PC-9 (cell line): ENCODE data around the gene LDLRAD3. TPM values are rescaled to one million over a fixed set of nuclear protein-coding genes. Genes with fewer than 3 reads are reported as not detected.

Source experiments
- BruUV-seq: library from RNA; stranded (reverse); fragments of 400-500 nt; replicated peaks from 2 replicates; lab custom pipeline; 2021; lab: Mats Ljungman, UMichigan
- CTCF ChIA-PET: fragments of 300-600 bp; sonication (Branson Sonifier 250); formaldehyde crosslinking; loops from one replicate; lab custom pipeline; 2022; ENCODE audit warnings: antibody characterized with exemption; lab: Charles Lee
- POLR2A ChIA-PET: fragments of 300-600 bp; sonication (Branson Sonifier 250); formaldehyde crosslinking; loops from one replicate; lab custom pipeline; 2022; ENCODE audit warnings: antibody characterized with exemption; ENCODE audit not compliant: unreplicated experiment; lab: Charles Lee
- DNase-seq, 2 experiments: peaks; one replicate each; pipeline versions ENCODE4 v3.0.0 to v3.0.0-alpha.2; 2015 to 2022; ENCODE audit warnings: mixed read lengths in 1 of 2
- H2AFZ ChIP-seq: fragments of 200-600 bp; sonication (generic); 2 replicates; pipeline ENCODE4 v1.8.1; 2017; ENCODE audit warnings: antibody characterized with exemption
- H3F3A ChIP-seq: fragments of 200-600 bp; sonication (generic); 2 replicates; pipeline ENCODE4 v1.8.1; 2017; ENCODE audit warnings: antibody characterized with exemption, mild to moderate bottlenecking, low read depth; ENCODE audit not compliant: insufficient read depth
- H3K27ac ChIP-seq: fragments of 200-600 bp; sonication (generic); 2 replicates; pipeline ENCODE4 v1.6.1; 2016; ENCODE audit warnings: mixed run types
- H3K27me3 ChIP-seq: fragments of 200-600 bp; sonication (generic); 2 replicates; pipeline ENCODE4 v1.6.1; 2016; ENCODE audit warnings: low read depth, mixed run types; ENCODE audit not compliant: insufficient read depth
- H3K36me3 ChIP-seq: fragments of 200-600 bp; sonication (generic); 2 replicates; pipeline ENCODE4 v1.6.1; 2016; ENCODE audit warnings: low read depth, mixed run types
- H3K4me1 ChIP-seq: fragments of 200-600 bp; sonication (generic); replicated peaks from 2 replicates; pipeline ENCODE4 v1.6.1; 2016; ENCODE audit warnings: mixed run types; ENCODE audit not compliant: insufficient read depth
- H3K4me2 ChIP-seq: fragments of 200-600 bp; sonication (generic); 2 replicates; pipeline ENCODE4 v1.6.1; 2017; ENCODE audit warnings: mixed run types
- H3K4me3 ChIP-seq: fragments of 200-600 bp; sonication (generic); 2 replicates; pipeline ENCODE4 v1.6.1; 2016; ENCODE audit warnings: mixed run types
- H3K79me2 ChIP-seq: fragments of 200-600 bp; sonication (generic); 2 replicates; pipeline ENCODE4 v1.6.1; 2017; ENCODE audit warnings: low read depth, mixed run types
- H3K9me2 ChIP-seq: fragments of 200-600 bp; sonication (generic); 2 replicates; pipeline ENCODE4 v1.8.1; 2017; ENCODE audit warnings: mild to moderate bottlenecking; ENCODE audit not compliant: insufficient read depth
- H3K9me3 ChIP-seq: fragments of 200-600 bp; sonication (generic); 2 replicates; pipeline ENCODE4 v1.8.1; 2016; ENCODE audit warnings: low read depth; ENCODE audit not compliant: insufficient read depth
- H4K20me1 ChIP-seq: fragments of 200-600 bp; sonication (generic); 2 replicates; pipeline ENCODE4 v1.8.1; 2017; ENCODE audit not compliant: insufficient read depth
- EZH2 ChIP-seq: fragments of 200-600 bp; sonication (generic); IDR thresholded peaks from 2 replicates; pipeline ENCODE4 v1.8.0; 2017; ENCODE audit warnings: antibody characterized with exemption, low read depth
- intact Hi-C: fragments of 100-400 bp; cut with micrococcal nuclease; formaldehyde crosslinking; loops from one replicate; pipeline ENCODE4 v1.10.0; 2022; ENCODE audit not compliant: unreplicated experiment
- total RNA-seq: library from RNA; stranded (reverse); gene quantifications from 2 replicates; pipeline ENCODE4 v1.2.3, GENCODE V29; 2021
- TF ChIP-seq, protein P1 (sequence below): fragments of 200-600 bp; sonication (generic); conservative IDR thresholded peaks from 2 replicates; pipeline ENCODE4 v1.6.1; 2017; ENCODE audit warnings: mixed run types, antibody characterized with exemption, mild to moderate bottlenecking, moderate library complexity

LDLRAD3 gene
- total RNA-seq, 1 experiment from 2014 or later, result 15.9 TPM

DNA sequence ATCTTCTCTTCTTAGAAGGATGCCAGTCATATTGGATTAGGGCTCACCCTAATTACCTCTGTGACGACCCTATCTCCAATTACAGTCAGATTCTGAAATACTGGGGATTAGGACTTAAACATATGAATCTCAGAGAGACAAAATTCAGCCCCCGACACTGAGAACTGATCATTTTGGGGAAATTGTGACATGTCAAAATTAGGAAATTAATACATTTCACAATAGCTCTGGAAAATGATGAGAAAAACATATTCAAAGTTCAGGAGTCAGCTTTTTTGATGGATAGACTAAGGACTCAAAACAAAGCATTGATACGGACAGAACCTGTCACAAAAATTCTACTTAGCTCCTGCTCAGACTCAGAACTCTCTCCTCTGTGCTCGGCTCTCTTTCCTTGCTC lies 304.6 kb downstream of the LDLRAD3 start:
- H3K9me3 ChIP-seq, result no peaks in the 10 kb centered on the region; the same call in 1 of the 2 replicates
- no peak overlapping the region for H3K4me2 ChIP-seq
- BruUV-seq, result no TSS peak
- H2AFZ ChIP-seq, result no peak overlapping the region
- no peak for DNase-seq
- ChIA-PET POLR2A (no interaction called here), CTCF (no interaction called here)
- H3K4me1 ChIP-seq, result peaks cover 11% of the 10 kb centered on the region
- TF ChIP-seq, protein P1, sequence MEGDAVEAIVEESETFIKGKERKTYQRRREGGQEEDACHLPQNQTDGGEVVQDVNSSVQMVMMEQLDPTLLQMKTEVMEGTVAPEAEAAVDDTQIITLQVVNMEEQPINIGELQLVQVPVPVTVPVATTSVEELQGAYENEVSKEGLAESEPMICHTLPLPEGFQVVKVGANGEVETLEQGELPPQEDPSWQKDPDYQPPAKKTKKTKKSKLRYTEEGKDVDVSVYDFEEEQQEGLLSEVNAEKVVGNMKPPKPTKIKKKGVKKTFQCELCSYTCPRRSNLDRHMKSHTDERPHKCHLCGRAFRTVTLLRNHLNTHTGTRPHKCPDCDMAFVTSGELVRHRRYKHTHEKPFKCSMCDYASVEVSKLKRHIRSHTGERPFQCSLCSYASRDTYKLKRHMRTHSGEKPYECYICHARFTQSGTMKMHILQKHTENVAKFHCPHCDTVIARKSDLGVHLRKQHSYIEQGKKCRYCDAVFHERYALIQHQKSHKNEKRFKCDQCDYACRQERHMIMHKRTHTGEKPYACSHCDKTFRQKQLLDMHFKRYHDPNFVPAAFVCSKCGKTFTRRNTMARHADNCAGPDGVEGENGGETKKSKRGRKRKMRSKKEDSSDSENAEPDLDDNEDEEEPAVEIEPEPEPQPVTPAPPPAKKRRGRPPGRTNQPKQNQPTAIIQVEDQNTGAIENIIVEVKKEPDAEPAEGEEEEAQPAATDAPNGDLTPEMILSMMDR, result no peak
- TF ChIP-seq EZH2, result no peak
- no peak overlapping the region for H3K4me3 ChIP-seq
- intact Hi-C loops, result loop anchor here (5.0 kb wide), 1 partner anchor 761 kb away; no protein-coding TSS in a partner anchor
- H3K27ac ChIP-seq, result no peak overlapping the region
- H3K36me3 ChIP-seq, result no peaks in the 10 kb centered on the region
- no peaks in the 10 kb centered on the region for H4K20me1 ChIP-seq
- no peaks in the 10 kb centered on the region for H3F3A ChIP-seq
- no peaks in the 10 kb centered on the region for H3K79me2 ChIP-seq
- no peaks in the 10 kb centered on the region for H3K27me3 ChIP-seq
- H3K9me2 ChIP-seq, result no peaks in the 10 kb centered on the region

DNA sequence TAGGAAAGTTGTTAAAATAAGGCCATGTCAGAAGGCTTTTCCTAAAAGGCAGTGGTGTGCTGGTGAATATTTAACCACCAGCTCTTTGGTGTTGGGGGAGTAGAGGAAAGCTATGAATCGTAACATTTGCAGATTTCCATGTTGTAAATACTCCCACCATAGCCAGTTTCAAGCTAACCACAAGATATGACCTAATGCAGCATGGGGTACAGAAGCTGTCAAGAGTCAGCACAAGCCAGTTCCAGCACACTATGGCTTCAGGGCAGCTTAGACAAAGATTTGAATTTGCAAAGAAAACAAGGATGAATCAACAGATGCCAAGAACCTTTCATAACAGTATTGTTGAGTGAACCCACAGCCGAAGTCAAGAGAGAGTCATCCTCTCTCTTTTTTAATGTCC lies 305.4 kb downstream of the LDLRAD3 start:
- Histone ChIP-seq H3K4me2 (no peak overlapping the region), H3K9me2 (no peaks in the 10 kb centered on the region), H3K9me3 (no peaks in the 10 kb centered on the region; the same call in 1 of the 2 replicates), H2AFZ (no peak overlapping the region), H3K4me1 (peaks cover 11% of the 10 kb centered on the region), H3K36me3 (no peaks in the 10 kb centered on the region), H3K27ac (no peak overlapping the region), H3F3A (peaks cover under 1% of the 10 kb centered on the region; the same call in 1 of the 2 replicates), H3K4me3 (no peak overlapping the region), H4K20me1 (no peaks in the 10 kb centered on the region), H3K79me2 (no peaks in the 10 kb centered on the region), H3K27me3 (no peaks in the 10 kb centered on the region)
- intact Hi-C loops, result loop anchor here (5.0 kb wide), 1 partner anchor 762 kb away; no protein-coding TSS in a partner anchor
- ChIA-PET POLR2A (interaction anchor here (0.6 kb wide), 1 partner anchor 205 kb away, joined by 3 read pairs; no protein-coding TSS in a partner anchor), CTCF (no interaction called here)
- DNase-seq, result peak in 1 of 2 experiments; percentile 62
- no TSS peak for BruUV-seq
- TF ChIP-seq, protein P1, result no peak
- no peak for TF ChIP-seq EZH2

DNA sequence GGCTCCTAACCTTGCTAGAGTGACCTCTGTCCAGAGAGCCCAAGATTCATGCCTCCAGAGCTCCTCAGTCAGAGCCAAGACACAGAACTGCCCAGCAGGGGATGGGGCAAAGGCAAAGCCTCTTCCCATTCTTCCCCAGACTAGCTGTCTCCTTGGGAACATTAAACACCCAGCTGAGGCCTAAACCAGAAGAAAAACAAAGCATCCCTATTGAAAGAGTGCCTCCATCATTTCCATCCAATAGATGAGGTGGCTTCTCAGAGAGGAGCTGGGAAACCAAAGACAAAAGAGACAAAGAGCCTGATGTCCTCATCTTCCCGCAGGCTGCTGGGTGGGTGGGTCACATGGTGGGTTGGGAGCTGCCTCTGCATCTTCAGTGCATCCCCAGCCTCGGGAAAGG lies 308.0 kb downstream of the LDLRAD3 start:
- H3K9me2 ChIP-seq, result no peaks in the 10 kb centered on the region
- no peak overlapping the region for H3K4me2 ChIP-seq
- no peak overlapping the region for H3K27ac ChIP-seq
- TF ChIP-seq, protein P1, result no peak
- no peak for TF ChIP-seq EZH2
- peaks cover 5% of the 10 kb centered on the region; the same call in 1 of the 2 replicates for H3F3A ChIP-seq
- POLR2A ChIA-PET, result interaction anchor here (0.7 kb wide), 1 partner anchor 36 kb away, joined by 3 read pairs; no protein-coding TSS in a partner anchor
- H3K4me3 ChIP-seq, result no peak overlapping the region
- no TSS peak for BruUV-seq
- no peaks in the 10 kb centered on the region for H4K20me1 ChIP-seq
- no peaks in the 10 kb centered on the region for H3K79me2 ChIP-seq
- CTCF ChIA-PET, result no interaction called here
- no peaks in the 10 kb centered on the region; the same call in 1 of the 2 replicates for H3K9me3 ChIP-seq
- H3K27me3 ChIP-seq, result no peaks in the 10 kb centered on the region
- peaks cover 23% of the 10 kb centered on the region for H3K4me1 ChIP-seq
- intact Hi-C loops, result no loop called here
- no peak overlapping the region for H2AFZ ChIP-seq
- DNase-seq, result no peak
- no peaks in the 10 kb centered on the region for H3K36me3 ChIP-seq
